NCI-H1048 (cell line): Measurements from ENCODE around the gene ALDOB.
"Not testable (repeated sequence)": the region's sequence is repeated elsewhere in the genome, so short reads cannot be mapped to it uniquely, and the experiment has no call there.

ENCODE experiments used
- DNase-seq: peaks from one replicate; lab custom pipeline; 2025; lab: John Stamatoyannopoulos, UW

The ALDOB gene

DNA sequence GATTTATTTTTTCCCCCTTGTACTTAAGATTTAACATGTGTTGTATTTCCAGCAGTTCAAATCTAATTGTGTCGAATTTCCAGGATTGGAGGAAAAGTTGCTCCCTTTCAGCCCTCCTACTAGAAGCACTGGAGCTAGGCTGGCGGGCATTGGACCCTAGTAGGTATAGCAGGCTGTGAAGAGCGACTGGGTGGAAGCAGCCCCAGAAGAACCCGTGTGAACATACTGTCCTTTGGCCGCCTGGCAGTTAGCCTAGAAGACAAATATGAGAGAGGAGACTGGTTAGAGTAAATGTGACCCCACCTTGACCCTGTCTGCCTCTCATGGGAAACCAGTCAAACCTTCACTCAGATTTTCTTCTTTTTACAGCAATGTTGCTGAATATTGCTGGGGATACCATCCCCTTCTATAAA lies 13.9 kb downstream of the ALDOB start:
- DNase-seq: no peak

- DNase-seq: no peak
Measured at GRCh38 chr9:101419863-101420262, 15.7 kb downstream of the ALDOB start.

GRCh38 chr9:101418518-101419430 lies 16.8 kb downstream of the ALDOB start:
- no peak for DNase-seq

- no peak for DNase-seq
Measured at GRCh38 chr9:101417977-101418376, 17.6 kb downstream of the ALDOB start.

DNA sequence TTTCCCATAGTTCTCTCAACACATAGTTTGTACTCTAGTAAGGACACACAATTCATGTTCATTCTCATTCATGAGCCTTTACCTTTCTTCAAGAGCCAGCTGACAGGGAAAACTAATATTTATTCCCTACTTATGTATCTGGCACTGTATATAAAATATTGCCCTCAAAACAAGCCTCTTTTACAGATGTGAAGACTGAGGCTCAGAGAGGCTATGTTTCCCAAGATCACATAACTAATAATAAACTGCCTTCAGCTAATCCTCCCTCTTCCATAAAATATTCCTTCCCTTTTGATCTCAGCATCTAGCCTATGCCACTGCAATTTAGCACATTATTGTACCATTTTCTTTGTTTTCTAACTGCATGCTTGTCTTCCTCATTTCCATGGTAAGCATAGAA lies 18.2 kb downstream of the ALDOB start:
- no peak for DNase-seq

DNA sequence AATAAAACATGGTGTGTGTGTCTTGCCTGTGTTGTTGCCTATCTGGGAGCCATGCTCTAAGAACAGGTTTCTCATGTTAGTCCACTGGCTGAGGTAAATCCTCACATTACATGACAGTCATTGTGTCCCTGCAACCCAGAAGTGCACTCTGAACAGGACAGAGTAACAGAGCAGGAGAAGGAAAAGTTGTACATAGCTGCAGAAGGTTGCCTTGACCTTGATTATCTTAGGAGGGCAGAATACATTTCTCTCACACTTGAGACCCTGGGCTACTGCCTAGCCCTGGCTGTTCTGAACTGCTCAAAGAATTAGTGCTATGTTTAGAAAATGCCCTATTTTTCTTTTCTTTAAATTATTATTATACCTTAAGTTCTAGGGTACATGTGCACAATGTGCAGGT lies 20.0 kb downstream of the ALDOB start:
- DNase-seq: no peak

DNA sequence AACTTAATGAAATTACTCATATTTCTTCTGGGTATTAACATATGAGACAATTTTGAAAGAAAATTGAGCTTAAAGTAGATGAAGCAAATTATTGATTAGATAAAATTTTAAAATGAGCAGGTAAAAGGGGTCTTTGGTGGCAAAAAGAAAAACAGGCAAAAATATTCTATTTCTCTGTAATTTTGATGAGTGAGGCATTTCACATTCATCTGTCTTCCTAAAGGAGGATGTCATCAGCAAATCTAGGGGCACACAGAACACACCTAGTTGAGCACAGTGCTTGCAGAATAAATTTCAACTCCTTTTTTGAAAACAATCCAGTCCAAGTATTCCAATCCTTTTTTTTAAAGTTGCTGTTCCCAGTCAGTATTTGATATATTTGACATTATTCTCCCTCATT lies 20.7 kb downstream of the ALDOB start:
- DNase-seq: no peak

GRCh38 chr9:101409079-101409477 lies 26.5 kb downstream of the ALDOB start:
- DNase-seq: no peak

GRCh38 chr9:101408374-101409078 lies 27.0 kb downstream of the ALDOB start:
- no peak for DNase-seq

DNA sequence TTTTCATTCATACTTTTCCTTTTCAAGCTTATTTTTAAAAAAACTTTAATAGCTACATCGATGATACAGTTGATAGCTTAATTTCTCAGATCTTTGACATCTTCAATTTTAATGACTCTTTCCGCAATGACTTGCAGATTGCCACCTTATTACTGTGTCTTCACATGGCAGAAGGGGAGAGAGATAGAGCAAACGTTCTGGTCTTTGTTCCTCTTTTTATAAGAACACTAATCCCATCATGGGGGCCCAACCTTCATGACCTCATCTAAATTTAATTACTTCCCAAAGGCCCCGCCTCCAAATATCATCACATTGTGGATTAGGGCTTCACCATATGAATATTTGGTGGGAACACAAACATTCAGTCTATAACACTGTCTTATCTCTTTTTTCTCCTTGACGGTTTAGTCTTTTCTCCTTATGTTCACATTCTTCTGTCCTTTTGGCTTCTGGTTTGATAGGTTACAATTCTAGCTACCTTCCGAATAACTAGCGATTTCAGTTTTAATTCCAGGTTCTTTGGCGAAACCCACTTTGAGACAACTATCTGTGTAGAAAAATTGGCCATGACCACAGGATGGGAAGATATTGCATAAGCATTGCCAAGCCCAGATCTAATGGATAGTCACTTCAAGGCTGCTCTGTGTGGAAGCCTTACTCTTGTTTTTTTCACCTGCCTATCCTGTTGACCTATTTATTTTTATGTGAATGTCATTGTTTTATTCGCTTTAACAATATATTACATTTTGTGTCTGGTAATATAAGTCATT lies 31.9 kb downstream of the ALDOB start:
- DNase-seq: no peak

DNA sequence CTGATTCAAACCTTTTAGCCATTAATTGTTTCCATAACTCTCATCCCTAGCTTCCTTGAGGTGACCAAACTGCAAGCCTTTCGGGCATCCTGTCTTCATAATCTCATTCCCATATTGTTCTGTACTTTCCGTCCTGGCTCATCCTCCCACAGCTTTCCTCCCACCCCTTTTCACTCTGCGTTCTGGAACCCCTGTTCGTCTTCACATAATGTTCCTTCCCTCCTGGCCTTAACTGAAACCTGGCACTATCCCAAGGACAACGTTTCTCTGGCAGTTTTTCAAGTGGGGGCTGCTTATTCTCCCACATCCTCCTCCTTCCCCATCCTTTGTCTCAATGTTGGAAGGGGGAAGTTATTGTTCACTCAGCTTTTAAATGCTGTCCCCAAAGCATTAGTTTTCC lies 35.5 kb downstream of the ALDOB start:
- no peak for DNase-seq

- no peak for DNase-seq
Measured at GRCh38 chr9:101399643-101399970, 36.0 kb downstream of the ALDOB start.

DNA sequence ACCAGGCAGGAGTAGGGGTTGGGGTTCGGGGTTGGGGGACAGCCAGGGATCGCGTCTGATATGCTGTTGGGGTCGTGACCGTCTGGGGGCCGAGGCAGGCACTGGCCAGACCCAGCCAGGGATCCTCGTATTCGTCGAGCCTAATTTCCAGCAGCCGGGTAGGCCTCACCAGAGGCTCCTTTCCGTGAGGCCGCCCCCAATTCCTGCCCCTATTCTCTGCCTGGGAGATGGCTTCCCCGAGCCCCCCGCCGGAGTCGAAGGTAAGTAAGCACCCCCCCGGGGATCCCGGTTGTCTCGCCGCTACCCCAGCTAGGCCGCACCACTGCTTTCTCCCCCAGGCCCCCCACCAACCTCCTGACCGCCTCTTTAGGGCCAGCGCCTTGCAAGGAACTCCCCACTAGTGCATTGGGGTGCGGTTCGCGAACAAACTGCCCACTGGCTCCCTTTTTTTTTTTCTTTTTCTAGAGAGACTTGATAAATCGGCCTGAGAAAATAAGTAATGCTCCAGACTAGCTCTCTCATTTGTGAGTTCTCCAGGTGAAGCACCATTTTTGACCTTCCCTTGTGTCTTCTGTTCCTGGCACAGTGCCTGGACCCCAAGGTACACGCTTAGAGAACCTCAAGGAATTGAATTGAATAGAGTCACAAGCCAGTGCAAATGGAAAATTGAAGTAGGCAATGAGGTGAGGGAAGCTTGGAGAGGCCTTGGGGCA lies 36.5 kb downstream of the ALDOB start:
- DNase-seq: no peak

GRCh38 chr9:101398068-101398929 lies 37.3 kb downstream of the ALDOB start, which contains the start of the genes MRPL50 and ZNF189:
Gene MRPL50, minus strand, starts transcription at chr9:101398618. Its CDS starts 26 bp downstream, at chr9:101398592.
Gene ZNF189, plus strand, starts transcription at chr9:101398851. Its CDS starts 306 bp downstream, at chr9:101399157.
- peak; percentile 93 for DNase-seq

DNA sequence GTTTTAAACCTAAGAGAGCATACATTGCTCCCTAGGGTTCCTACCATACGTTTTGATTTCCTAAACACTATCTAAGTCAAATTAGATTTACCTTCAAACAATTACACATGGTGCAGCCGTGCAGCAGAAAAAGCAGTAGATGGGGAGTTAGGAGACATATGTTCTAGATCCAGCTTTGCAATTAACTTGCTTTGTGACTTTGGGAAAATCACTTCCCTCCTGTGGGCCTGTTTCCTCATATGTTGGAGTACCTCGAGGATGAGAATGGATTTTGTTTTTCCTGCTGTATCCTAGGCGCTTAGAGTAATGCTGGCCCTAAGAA lies 37.9 kb downstream of the ALDOB start:
- no peak for DNase-seq

DNA sequence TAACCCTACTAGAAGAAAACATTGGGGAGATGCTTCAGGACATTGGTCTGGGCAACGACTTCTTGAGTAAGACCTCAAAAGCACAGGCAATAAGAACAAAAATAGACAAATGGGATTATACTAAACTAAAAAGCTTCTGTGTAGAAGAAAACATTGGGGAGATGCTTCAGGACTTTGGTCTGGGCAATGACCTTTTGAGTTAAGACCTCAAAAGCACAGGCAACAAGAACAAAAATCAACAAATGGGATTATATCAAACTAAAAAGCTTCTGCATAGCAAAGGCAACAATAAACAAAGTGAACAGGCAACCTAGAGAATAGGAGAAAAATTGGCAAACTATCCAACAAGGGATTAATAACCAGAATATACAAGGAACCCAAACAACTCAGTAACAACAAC lies 40.9 kb downstream of the ALDOB start:
- no peak for DNase-seq

GRCh38 chr9:101393135-101393534 lies 42.4 kb downstream of the ALDOB start:
- DNase-seq: no peak

DNA sequence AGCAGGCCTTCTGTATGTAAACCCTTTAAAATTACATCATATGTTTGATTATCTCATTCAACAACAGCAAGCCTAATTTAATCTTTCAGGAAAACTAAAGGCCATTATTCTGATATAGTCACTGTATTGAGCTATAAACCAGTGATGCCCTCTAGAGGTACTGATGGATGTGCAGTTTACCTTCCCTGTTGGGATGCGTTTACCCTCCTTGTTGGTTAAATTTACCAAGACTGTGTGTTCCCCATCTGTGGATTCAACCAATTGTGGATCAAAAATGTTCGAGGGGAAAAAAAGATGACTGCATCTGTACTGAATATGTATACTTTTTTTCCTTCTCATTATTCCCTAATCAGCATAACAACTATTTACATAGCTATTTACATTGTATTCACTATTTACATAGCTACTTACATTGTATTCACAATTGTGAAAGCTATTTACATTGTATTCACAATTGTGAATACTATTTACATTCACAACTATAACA lies 47.0 kb downstream of the ALDOB start:
- DNase-seq: no peak

- no peak for DNase-seq
Measured at GRCh38 chr9:101387871-101388506, 47.6 kb downstream of the ALDOB start.

- not testable (repeated sequence) for DNase-seq
Measured at GRCh38 chr9:101384873-101385536, 50.6 kb downstream of the ALDOB start, which contains the start of gene BAAT. Gene BAAT, minus strand, starts transcription at chr9:101385006. Its CDS starts 13,602 bp downstream, at chr9:101371404.
